SH-SY5Y (cell line): ENCODE data around the gene DIPK1B.

Experiments used
- GATA2 ChIP-seq: IDR thresholded peaks from 2 replicates; pipeline ENCODE4 v1.6.1; 2011; ENCODE audit warnings: mild to moderate bottlenecking, low read depth, low read length
- GATA3 ChIP-seq: IDR thresholded peaks from 2 replicates; pipeline ENCODE4 v1.6.1; 2011; ENCODE audit warnings: low read depth, mild to moderate bottlenecking, low read length, moderate library complexity

The DIPK1B gene

DNA sequence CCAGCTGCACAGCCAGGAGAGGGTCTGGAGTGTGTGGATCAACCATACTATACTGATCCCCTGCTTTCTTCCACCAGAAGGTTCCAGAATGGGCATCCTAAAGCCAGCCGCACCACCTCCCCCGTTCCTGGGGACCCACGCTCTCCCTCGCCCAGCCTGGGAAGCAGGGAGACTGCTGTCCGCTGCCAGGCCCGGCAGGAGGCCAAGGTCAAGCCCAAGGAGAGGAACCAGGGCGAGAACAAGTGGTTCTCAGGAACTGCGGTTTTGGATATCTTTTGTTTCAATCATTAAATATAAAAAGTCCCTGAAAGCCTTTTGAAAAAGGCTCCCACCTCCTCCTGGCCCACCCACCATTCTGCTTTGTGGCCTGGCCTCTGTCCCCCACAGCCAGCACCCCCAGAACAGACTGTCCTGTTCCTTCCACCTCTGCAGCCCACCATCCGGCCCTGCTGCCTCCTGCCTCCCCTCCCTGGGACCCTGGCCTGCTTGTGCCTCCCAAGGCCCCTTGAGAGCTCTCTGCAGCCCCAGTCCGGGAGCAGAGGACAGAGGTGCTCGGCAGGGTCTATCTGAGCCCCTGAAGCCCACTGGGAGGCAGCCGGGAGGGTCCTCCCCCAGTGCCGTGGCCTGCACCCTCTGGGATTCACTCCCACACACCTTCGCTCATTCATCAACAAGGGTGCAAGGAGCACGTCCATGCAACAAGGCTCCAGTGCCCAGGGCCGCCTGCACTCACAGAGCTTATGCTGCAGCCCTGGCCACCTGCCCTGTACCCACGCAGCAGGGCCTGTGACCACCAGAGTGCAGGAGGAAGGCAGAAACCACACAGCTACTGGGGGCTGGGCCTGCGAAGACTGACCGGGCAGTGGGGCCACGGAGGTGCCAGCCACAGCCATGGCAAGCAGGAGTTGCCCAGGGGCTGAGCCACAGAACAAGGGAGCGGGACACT is 36.6 kb downstream of the DIPK1B start:
- TF ChIP-seq GATA3: no peak
- TF ChIP-seq GATA2: no peak

DNA sequence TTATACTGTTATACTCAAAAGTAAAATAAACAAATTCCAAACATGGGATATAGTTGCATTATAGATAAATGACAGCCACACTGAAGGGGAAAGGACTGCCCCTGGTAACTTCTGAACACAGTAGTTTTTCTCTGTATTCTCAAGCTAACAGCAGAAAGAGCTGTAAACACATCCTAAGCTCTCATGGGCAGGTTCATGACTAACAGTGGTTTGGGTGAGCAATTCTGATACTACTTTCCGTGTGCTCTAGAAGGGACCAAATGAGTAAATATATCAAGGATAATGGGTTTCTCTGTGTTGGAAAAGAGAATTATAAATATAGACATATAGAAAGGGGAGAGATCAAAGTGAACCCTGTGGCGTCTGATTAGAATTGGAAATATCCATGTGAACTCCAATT is 38.2 kb downstream of the DIPK1B start:
- TF ChIP-seq GATA2 (no peak), GATA3 (no peak)

DNA sequence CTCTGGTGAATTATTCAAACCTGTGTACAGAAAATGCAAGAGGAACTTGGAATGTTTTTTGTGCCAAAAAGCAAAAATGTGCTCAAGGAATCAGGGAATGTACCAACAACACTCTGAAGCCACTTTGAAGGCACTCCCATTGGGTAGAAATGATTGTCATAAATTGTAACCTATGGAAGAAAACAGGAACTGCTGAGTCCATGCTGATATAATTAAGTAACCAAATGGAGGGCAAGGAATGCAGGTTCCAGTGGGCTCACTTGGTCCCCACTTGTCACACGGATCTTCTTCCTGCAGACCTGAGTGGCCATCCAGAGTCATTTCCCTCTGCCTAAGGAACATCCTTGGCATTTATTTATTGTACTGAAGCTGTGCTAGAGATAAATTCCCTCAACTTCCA is 38.9 kb downstream of the DIPK1B start:
- TF ChIP-seq GATA2: no peak
- TF ChIP-seq GATA3: no peak

DNA sequence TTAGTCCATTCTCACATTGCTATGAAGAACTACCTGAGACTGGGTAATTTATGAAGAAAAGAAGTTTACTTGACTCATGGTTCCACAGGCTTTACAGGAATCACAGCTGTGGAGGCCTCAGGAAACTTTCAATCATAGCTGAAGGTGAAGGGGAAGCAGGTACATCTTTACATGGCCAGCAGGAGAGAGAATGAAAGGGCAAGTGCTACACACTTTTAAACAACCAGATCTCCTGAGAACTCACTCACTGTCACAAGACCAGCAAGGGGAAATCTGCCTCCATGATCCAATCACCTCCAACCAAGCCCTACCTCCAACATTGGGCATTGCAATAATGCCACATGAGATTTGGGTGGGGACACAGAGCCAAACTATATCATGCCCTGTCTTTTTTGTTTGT is 39.4 kb downstream of the DIPK1B start:
- TF ChIP-seq GATA2: no peak
- no peak for TF ChIP-seq GATA3

DNA sequence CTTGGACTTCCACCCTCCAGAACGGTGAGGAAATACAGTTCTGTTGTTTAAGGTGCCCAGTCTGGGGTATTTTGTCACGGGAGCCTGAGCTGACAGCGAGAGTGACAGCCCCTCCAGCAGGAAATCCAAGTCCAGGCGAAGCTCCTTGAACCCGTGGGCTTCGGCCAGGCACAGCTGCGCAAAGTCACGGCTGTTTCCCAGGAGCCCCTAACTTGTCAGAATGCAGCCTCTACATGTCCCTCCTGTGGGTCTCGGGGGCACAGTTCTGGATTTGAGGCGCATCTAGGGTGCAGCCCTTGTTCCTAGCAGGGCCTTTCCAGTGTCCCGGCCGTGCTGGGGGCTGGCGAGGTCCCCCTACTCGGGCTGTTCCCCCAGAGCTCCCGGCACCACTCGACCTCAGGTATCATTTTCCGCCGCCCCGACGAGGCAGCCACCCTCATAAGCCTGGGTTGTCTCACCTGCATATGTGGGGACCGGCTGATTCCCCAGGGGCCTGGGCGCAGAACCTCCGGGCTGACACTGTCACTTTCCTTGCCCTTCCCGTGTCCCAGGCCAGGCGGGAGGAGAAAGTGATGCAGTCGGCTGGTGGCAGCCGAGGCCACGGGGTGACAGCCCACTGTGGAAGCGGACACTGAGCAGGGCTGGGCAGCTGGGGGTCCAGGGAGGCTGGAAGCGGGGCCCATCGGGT is 41.1 kb downstream of the DIPK1B start:
- TF ChIP-seq GATA2: no peak

DNA sequence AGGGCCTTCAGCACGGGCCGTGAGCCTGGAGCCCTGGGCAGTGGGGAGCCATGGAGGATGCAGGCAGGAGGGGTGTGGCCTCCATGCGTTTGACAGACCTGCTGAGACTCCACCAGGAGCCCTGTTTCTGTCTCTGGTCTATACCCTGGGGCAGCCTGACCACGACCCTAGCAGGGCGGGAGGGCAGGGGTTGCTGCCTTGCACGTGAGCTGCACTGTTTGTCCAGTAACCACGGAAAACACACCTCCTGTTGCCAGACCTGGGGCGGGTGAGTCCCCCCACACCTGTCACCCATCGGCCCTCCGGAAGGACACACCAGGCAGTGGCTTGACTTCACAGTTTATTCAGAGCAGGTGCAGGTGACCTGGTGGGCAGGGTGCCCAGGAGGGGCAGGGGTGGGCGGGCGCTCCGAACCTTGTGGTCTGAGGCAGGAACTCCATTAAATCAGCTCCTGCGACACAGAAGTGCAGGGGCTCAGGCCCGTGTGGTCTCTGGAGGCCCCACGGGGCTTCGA is 41.7 kb downstream of the DIPK1B start:
- TF ChIP-seq GATA2 (no peak), GATA3 (no peak)

DNA sequence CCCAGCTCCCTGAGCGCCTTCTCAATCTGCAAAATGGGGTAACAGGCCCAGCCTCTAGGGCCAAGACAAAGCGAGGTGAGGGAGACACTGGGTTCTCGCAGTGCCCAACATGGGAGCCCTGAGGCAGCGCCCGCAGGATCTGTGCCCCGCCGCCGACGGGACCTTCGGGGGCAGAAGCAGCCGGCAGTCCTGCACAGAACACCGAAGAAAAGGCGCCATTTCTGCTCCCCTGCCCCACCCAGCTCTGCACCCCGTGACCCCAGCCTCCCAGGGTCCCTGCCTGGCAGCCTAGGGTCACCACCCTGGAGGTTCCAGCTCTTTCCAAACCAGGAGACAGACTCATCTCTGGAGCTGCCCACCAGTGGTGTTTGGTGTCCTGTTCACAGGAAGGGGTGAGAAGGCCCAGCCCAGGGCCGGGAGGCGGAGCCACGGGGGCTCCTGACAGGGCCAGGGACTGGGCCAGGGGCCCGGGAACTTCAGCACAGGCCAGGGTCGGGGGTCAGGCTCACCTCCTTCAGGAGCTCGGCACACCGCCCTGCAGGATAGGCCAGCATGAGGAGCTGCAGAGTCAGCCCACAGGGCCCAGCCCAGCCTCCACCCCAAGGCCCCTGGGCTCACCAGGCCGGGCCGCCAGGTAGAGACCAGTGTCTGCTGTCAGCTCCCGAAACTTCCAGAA is 42.4 kb downstream of the DIPK1B start:
- no peak for TF ChIP-seq GATA3
- no peak for TF ChIP-seq GATA2

DNA sequence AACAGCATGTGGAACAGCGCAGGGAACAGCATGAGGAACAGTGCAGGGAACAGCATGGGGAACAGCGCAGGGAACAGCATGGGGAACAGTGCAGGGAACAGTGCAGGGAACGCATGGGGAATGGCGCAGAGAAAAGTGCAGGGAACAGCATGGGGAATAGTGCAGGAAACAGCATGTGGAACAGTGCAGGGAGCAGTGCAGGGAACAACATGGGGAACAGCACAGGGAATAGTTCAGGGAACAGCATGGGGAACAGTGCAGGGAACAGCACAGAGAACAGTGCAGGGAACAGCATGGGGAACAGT is 43.7 kb downstream of the DIPK1B start:
- no peak for TF ChIP-seq GATA3
- TF ChIP-seq GATA2: no peak

DNA sequence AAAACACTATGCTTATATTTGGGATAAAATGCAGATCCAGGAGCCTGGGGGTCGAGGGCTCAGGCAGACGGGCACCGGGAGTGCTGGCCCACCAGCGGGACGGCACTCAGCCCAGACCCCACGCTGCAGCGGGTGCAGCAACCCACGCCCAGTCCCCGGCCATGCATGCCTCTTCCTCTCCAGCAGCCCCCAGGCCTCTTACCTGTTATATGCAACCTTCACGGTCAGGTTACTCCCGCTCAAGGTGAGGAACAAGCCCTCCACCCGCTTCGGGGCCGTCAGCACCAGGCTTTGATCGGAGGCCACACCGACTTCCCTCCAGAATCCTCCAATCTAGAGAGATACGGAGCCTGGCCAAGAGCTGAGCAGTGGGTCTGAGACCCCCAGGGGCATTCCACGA is 44.5 kb downstream of the DIPK1B start:
- TF ChIP-seq GATA2 (no peak), GATA3 (no peak)

DNA sequence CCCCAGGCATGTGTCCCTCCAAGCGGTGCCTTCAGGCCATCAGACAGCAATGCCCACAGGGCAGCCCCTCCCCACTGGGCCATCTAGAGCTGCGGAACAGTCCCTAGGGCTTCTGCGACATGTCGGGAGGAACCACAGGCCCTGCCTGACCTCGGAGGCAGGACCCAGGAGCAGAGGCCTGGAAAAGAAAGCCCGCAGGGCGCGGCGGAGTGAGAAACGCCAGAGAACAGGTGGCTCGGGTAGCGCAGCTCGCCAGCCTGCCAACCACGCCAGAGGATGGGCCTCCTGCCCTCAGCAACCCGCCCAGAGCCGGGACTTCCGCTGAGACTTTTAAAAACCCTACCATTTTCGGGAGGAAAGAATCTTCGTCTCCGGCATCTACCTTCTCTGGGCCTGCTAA is 45.0 kb downstream of the DIPK1B start:
- no peak for TF ChIP-seq GATA3
- no peak for TF ChIP-seq GATA2

DNA sequence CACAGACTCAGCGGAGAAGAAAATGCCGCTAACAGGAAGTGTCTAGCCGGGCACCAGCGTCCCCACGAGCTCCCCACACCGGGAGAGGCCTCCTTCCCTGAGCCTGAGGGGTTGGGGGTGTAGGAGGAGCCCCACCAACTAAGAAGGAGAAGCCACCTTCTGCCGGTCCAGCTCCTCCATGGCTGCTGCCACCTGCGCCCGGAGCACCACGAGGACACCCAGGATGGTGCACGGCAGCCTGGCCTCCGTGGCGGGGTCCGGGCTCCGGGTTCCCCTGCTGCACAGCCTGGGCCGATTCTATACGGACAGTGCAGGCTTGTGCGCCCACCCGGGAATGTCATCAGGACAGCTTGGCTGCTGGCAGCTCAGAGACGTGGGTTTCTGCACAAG is 45.4 kb downstream of the DIPK1B start:
- no peak for TF ChIP-seq GATA2

DNA sequence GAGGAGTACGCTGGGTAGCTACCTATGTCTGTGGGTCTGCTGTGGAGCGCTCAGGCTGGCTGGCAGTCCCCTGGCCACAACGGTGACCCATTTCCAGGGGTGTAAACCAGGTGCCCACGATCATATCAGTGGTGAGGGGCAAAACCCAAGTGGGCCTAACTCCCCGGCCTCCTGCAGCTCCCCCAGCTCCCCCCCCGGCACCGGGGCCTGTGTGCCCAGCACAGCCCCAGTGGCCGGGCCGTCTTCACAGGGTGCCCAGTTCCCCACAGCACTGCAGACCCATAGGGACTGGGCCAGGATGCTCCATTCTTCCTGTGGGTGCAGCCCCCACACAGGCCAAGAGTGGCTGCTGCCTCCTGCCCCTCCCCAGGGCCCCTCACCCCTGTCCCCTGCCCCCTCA is 46.6 kb downstream of the DIPK1B start:
- no peak for TF ChIP-seq GATA2
- TF ChIP-seq GATA3: no peak

DNA sequence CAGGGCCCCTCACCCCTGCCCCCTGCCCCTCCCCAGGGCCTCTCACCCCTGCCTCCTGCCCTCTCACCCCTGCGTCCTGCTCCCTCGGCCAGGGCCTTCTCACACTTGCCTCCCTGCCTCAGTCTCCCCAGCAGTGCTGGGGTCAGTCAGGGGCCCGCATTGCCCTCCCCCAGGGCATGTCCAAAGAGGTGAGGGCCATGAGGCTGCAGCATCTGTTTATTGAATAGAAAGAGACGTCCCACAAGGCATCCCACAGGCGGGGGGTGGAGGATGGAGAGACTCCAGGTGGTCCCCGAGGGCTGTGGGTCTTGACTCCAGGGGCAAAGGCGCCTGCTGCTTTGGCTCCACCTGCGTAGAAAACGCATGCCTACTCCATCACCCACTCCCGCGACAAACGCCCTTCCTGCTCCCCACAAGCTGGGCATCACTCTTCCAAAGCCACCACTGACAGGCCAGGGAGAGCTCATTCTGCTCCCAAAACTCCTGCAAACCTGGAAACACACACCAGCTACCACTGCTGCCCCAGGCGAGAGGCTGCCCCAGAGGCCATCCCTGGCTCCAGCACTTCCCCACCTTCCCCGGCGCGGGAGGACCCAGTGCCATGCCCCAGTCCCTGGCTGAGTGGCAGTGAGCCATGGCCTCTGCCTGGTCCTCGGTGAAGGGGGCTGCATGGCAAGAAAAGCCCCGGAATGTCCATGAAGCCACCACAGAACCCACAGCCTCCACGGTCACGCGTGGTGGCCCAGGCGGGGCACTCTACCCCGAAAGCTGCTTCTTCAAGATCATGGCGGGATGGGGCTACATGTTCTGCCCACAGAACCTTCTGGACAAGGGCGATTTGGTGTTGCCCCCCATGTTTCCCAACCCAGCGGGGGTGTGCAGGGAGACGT is 47.3 kb downstream of the DIPK1B start:
- TF ChIP-seq GATA3 (no peak), GATA2 (no peak)

DNA sequence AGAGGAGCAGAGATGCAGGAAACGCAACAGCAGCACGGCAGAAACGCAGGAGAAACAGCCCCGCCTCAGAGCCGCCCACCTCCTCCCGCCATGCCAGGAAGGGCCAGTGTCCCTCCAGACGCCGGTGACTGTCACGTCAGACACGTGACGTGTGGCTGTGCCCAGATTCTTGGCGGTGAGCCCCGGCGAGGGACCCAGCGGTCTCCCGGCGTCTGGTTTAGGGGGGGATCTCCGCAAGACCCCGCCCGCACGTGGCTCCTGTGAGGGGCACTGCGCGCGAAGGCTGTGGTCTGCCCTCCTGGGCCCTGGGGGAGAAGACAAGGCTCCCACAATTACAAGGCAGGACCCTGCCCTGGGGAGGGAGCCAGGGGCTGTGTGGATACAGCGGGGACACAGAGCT is 48.1 kb downstream of the DIPK1B start:
- TF ChIP-seq GATA3: no peak
- no peak for TF ChIP-seq GATA2
